ENCODE measurements around the gene RPL26. TPM values are rescaled to one million over a fixed set of nuclear protein-coding genes. Genes with fewer than 3 reads are reported as not detected.

RPL26 gene
- total RNA-seq, 1 experiment from 2014 or later: 1,369 TPM

GRCh38 chr17:8360751-8361150 lies 22.2 kb downstream of the RPL26 start:
- Histone ChIP-seq H3K27ac (ENCODE audit: low read length) (0 out of 2 replicates have a peak overlapping the region, but pooled peaks have one; percentile 10), H3K4me2 (ENCODE audit: low read length) (no peak overlapping the region), H3F3A (ENCODE audit: low read length, unreplicated experiment) (no peaks in the 10 kb centered on the region), H3K4me1 (ENCODE audit: insufficient read depth, low read length) (peaks cover 18% of the 10 kb centered on the region), H3K9me2 (replicated peaks; ENCODE audit: low read length) (no peaks in the 10 kb centered on the region), H3K4me3 (ENCODE audit: low read length) (no peak overlapping the region), H3K79me2 (ENCODE audit: low read length) (no peaks in the 10 kb centered on the region), H3K9me3 (ENCODE audit: low read length) (no peaks in the 10 kb centered on the region), H3K9ac (ENCODE audit: low read length) (no peak overlapping the region), H3K36me3 (ENCODE audit: low read depth, low read length) (no peaks in the 10 kb centered on the region), H2AFZ (ENCODE audit: low read length) (no peak overlapping the region), H3K27me3 (ENCODE audit: low read length) (no peaks in the 10 kb centered on the region), H4K20me1 (ENCODE audit: low read length) (no peaks in the 10 kb centered on the region)
- no peak for ATAC-seq
- ChIA-PET CTCF (no interaction called here), POLR2A (ENCODE audit: unreplicated experiment) (no interaction called here)
- DNase-seq: no peak
- TF ChIP-seq, protein P1, sequence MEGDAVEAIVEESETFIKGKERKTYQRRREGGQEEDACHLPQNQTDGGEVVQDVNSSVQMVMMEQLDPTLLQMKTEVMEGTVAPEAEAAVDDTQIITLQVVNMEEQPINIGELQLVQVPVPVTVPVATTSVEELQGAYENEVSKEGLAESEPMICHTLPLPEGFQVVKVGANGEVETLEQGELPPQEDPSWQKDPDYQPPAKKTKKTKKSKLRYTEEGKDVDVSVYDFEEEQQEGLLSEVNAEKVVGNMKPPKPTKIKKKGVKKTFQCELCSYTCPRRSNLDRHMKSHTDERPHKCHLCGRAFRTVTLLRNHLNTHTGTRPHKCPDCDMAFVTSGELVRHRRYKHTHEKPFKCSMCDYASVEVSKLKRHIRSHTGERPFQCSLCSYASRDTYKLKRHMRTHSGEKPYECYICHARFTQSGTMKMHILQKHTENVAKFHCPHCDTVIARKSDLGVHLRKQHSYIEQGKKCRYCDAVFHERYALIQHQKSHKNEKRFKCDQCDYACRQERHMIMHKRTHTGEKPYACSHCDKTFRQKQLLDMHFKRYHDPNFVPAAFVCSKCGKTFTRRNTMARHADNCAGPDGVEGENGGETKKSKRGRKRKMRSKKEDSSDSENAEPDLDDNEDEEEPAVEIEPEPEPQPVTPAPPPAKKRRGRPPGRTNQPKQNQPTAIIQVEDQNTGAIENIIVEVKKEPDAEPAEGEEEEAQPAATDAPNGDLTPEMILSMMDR (conservative IDR thresholded peaks at IDR 0.05; ENCODE audit: low read depth, low read length): no peak
- TF ChIP-seq EZH2phosphoT487 (IDR thresholded peaks at IDR 0.05; ENCODE audit: borderline replicate concordance, low read length) (no peak), EZH2 (IDR thresholded peaks at IDR 0.05; ENCODE audit: low read length, unreplicated experiment) (no peak)
- intact Hi-C loops (cut with micrococcal nuclease): no loop called here
- no TSS peak for BruUV-seq (replicated peaks)

DNA sequence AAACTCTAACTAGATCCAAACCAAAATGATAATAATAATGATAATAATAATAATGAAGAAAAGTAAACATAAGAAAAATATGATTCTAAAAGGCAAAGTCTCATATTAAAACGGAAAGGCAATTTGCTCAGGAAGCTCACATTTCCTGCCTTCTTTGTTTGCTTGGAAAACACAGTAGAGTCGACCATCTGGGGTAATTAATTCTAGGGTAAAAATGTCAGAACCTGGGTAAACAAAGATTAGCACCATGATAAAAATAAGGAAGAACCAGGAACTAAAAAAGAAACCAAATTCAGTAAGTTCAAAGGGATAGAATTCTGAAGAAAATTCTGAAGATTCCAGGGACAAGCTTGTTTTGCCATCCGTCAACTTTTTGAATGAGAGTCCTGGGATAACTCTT lies 22.7 kb downstream of the RPL26 start:
- no peaks in the 10 kb centered on the region for H4K20me1 ChIP-seq (ENCODE audit: low read length)
- TF ChIP-seq, protein P1 (conservative IDR thresholded peaks at IDR 0.05; ENCODE audit: low read depth, low read length): no peak
- no peak for TF ChIP-seq EZH2phosphoT487 (IDR thresholded peaks at IDR 0.05; ENCODE audit: borderline replicate concordance, low read length)
- TF ChIP-seq EZH2 (IDR thresholded peaks at IDR 0.05; ENCODE audit: low read length, unreplicated experiment): no peak
- H3K79me2 ChIP-seq (ENCODE audit: low read length): no peaks in the 10 kb centered on the region
- no peak overlapping the region for H3K4me3 ChIP-seq (ENCODE audit: low read length)
- no peak overlapping the region for H3K9ac ChIP-seq (ENCODE audit: low read length)
- H3K4me2 ChIP-seq (ENCODE audit: low read length): 0 out of 2 replicates have a peak overlapping the region, but pooled peaks have one; percentile 5
- ATAC-seq: no peak
- ChIA-PET CTCF (interaction anchor here (0.6 kb wide), 1 partner anchor 24 kb away, joined by 4 read pairs; no protein-coding TSS in a partner anchor), POLR2A (ENCODE audit: unreplicated experiment) (no interaction called here)
- intact Hi-C loops (cut with micrococcal nuclease): no loop called here
- no peaks in the 10 kb centered on the region for H3F3A ChIP-seq (ENCODE audit: low read length, unreplicated experiment)
- H3K27ac ChIP-seq (ENCODE audit: low read length): 0 out of 2 replicates have a peak overlapping the region, but pooled peaks have one; percentile 10
- H3K9me2 ChIP-seq (replicated peaks; ENCODE audit: low read length): no peaks in the 10 kb centered on the region
- H3K36me3 ChIP-seq (ENCODE audit: low read depth, low read length): no peaks in the 10 kb centered on the region
- no TSS peak for BruUV-seq (replicated peaks)
- no peak for DNase-seq
- H3K9me3 ChIP-seq (ENCODE audit: low read length): no peaks in the 10 kb centered on the region
- H2AFZ ChIP-seq (ENCODE audit: low read length): no peak overlapping the region
- H3K27me3 ChIP-seq (ENCODE audit: low read length): no peaks in the 10 kb centered on the region
- H3K4me1 ChIP-seq (ENCODE audit: insufficient read depth, low read length): peaks cover 13% of the 10 kb centered on the region

DNA sequence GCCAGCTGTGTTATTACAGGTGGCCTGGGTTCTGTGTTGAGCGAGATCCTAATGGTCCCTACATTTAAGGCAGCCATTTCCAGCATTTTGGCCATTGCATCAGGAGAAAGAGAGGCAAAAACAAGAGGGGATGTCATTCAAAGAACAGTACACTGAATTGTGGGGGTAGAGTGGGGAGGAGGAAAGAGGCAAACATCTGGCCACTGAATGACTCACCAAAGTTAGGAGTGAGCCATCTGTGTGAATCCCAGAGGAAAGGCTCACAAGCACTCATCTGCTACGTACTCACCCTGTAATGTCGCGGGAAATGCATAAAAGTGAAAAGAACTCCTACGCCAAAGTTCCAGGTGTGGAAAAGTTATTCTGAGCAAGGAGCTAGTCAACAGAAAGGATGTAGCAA lies 23.2 kb downstream of the RPL26 start:
- Histone ChIP-seq H3K36me3 (ENCODE audit: low read depth, low read length) (no peaks in the 10 kb centered on the region), H2AFZ (ENCODE audit: low read length) (no peak overlapping the region), H3K4me1 (ENCODE audit: insufficient read depth, low read length) (peaks cover 8% of the 10 kb centered on the region), H3K79me2 (ENCODE audit: low read length) (no peaks in the 10 kb centered on the region), H3K9me2 (replicated peaks; ENCODE audit: low read length) (no peaks in the 10 kb centered on the region), H3K9me3 (ENCODE audit: low read length) (no peaks in the 10 kb centered on the region), H3K4me2 (ENCODE audit: low read length) (no peak overlapping the region), H3K9ac (ENCODE audit: low read length) (no peak overlapping the region), H4K20me1 (ENCODE audit: low read length) (no peaks in the 10 kb centered on the region), H3K27me3 (ENCODE audit: low read length) (no peaks in the 10 kb centered on the region), H3K27ac (ENCODE audit: low read length) (no peak overlapping the region), H3F3A (ENCODE audit: low read length, unreplicated experiment) (no peaks in the 10 kb centered on the region), H3K4me3 (ENCODE audit: low read length) (no peak overlapping the region)
- CTCF ChIA-PET: interaction anchor here (0.6 kb wide), 1 partner anchor 24 kb away, joined by 4 read pairs; no protein-coding TSS in a partner anchor
- ATAC-seq (peak; percentile 74), DNase-seq (peak; percentile 40)
- POLR2A ChIA-PET (ENCODE audit: unreplicated experiment): no interaction called here
- no peak for TF ChIP-seq EZH2 (IDR thresholded peaks at IDR 0.05; ENCODE audit: low read length, unreplicated experiment)
- TF ChIP-seq, protein P1 (conservative IDR thresholded peaks at IDR 0.05; ENCODE audit: low read depth, low read length): no peak
- intact Hi-C loops (cut with micrococcal nuclease): no loop called here
- BruUV-seq (replicated peaks): no TSS peak

Measured in PC-3 (cell line).